NCI-H1092 (cell line): Measurements from ENCODE around the gene ZC3H6.
"Not testable (repeated sequence)": the region's sequence is repeated elsewhere in the genome, so short reads cannot be mapped to it uniquely, and the experiment has no call there.

Source experiments
- DNase-seq: peaks from one replicate; lab custom pipeline; 2025; lab: John Stamatoyannopoulos, UW

The ZC3H6 gene

DNA sequence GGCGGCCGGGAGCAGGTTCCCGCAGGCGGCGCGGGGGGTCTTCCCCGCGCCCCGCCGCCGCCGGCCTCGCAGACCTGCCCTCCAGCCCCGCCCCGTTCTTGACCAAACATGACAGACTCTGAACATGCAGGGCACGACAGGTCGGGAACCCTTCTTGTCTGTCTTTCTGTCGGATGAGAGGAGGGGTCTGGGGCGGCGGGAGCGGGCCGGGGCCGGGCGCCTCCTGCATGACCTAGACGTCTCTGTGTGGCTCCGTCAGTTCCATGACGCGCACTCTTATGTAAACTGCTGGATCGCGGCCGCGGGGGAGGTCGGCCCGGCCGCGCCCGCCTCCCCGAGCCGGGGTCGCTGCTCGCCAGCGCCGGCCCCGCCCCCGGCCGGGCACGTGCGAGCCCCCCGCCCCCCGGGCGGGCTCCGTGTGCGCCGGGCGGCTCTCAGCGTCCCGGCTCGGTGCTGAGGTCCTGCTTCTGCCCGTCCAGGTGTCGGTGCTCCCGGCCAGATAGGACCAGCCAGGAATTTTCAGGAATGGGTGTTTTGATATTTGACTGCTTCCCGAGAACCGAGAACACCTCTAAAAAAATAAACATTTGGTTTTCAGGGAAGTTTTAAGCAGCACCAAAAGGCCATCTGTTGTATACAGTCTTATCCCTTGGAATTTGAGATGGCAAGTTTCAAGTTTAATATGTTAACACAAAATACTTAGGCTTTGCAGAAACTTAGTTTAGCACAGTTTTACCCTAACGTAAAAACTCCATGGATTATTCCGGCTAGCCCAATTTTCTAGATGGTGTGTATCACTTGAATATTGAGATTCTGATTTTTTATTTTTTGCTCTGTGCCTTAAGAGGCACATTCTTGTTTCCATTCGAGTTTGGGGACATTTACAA, 733 bp downstream of the ZC3H6 start:
- DNase-seq: peak; percentile 72

DNA sequence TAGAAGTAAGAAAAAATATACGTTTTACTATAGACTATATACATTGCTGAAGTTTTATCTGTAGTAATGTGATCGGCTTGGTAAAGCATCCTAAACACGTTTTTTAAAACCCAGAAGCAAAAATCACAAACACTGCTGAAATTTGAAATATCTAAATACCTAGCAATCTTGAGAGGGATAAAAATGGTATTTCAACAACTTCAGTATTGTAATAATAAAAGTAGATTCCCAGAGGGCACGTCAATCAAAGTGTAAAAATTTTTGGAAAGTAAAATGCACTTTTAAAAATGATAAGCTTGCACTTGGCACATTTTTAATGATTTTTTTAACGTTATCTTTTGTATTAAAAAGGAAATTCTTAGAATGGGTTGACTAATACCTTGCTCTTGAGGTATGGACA, 1.6 kb downstream of the ZC3H6 start:
- DNase-seq: no peak

DNA sequence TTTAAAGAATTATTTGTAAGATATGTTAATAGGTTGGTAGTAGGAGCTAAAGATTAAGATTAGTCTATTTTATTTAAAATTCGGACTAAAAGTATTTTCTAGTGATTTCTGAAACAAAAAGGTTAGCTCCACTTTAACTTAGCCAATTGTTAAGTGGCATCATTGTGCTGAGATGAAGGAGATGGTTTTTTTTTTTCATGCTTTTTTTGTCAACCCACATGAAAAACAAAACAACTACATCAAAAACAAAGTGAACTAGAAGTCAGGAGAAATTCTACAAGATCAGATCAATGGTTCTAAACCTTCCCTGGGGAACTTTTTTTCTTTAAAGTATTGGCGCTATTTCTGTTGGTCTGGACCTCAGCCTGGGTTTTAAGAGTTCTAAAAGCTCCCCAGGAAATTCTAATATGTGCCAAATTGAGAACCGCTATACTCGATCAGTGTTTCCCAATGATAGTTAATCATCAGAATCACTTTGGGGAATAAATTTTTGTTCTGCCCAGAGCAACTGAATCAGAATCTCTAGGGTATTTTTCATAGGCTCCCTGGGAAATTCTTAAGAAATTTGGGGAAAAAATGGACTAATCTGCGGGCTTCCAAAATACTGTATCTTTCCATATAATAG, 2.3 kb downstream of the ZC3H6 start:
- DNase-seq: no peak

DNA sequence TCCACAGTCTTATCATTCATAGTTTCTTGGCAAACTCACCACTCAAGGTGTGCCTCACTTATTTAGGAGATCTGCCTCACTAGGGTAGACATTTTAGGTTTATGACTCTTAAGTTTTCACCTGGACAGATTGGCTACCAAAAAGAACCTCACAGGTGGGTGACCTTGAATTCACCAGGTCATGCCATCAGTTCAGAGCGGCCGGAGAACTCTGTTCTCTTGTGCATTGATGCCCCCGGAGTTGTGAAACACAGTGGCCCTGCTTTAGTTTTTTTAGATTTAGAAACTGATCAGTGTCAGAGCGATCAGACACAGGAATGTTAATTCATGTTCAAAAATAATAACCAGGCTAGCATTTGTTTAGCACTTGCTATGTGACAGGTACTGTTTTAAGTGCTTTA, 6.7 kb downstream of the ZC3H6 start:
- DNase-seq: not testable (repeated sequence)

DNA sequence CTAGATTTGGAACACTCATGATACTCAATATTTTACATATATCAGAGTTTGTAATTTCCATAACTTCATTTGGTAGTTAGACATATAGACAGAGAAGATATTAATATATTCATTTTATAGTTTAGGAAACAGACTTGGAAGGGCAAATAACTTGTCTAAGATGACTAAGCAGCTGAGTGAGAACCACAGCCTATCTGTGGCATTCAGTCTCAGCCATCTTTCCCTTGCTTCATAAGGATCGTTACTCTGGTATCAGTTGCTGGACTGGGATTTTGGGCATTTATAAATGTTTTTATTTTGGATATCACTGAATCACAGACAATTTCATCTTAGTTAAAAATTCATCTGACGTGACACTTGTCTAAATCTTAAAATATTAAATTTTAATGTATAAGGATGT, 8.1 kb downstream of the ZC3H6 start:
- not testable (repeated sequence) for DNase-seq

DNA sequence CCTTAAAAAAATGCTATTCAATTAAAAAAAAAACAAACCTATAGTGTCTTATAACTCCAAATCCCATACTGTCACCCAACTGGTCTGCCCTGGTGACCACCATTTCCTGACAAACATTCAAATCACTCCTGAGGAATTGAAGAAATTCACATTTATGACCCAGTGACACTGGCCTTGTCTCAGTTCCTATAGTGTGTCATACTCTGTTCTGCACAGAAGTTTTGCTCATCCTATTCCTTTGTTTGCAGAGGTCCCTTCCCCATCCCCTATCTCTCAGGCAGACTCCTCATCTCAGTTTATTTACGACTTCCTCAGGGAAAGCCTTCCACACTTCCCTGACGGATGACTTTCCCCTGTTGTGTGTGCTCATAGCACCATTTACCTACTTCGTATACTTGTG, 14.7 kb downstream of the ZC3H6 start:
- no peak for DNase-seq

DNA sequence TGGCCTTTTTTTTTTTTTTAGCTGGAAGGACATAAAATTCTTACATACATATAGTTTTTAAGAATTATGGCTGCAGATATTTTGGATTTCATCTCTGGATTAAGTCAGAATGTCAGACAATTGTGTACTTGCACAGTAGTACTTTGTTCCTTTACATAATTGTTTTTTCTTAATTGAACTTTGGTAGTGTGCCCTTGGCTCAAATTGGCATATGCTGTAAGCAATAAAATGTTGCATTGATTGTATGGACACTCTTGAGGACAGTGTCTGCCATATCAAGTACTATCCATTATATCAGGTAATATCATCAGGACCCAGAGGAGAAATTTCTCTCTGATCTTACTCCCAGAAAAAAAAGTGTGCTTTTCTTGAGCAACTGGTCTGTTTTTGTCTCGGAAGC, 15.3 kb downstream of the ZC3H6 start:
- no peak for DNase-seq

DNA sequence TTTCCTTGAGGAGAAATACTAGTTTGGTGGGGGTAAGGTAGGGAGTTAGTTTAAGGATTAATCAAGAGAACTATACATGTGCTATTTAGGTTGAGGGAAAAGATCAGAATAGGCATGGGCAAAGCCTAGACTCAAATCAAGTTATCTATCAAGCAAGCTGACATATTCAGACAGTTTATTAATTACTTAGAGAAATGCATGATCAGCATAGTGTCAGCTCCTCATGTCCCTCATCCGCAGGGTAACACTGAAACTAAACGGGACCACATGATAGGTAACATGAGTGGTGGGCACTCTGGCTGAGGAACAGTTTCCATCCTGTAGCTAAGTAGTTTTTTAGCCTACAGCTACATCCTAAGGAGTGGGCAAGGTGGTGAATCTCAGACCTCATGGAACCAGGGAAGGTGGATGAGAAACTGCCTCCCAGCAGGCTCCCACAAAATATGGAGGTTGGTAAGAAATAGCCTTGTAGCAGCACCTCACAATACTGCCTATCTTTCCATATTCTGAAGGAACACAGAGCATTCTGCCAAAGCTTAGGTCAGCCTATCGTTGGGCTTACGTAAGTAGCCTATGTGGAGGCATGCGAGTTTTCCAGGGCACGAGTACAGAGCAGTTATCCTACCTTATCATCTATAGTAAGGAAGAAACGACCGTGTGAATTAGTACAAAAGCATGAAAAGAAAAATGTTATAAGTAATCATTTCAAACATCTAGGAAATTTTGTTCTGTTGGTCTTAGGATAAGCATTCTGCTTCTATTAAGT, 18.4 kb downstream of the ZC3H6 start:
- no peak for DNase-seq

DNA sequence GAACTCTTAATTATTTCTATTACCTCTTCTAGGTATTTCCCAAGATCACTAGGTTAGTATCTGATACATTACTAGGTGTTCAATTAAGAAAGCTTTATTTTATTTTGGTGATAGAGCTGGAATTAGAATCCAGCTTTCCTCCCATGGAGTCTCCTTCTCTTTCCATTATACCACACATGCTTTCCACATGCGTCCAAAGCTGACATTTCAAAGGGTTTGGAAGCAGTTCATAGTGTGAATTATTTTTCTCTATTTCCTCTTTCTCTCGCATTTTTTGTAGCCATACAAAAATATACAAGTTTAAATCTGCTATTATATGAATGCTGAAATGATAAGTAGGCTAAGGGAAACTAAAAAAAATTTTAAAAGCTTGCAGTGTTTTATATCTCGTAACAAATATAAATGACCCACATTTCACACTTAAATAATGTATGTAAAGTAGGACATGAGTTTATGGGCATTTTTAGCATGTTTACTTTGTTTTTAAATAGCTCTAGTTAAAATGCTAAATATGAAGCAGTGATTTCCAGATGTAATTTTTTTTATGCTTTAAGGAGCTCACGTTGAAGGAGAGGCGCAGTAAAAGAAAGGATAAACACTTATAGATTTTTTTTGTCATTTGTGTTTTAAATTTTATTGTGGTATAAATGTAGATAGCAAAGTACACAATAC, 20.1 kb downstream of the ZC3H6 start:
- DNase-seq: no peak

DNA sequence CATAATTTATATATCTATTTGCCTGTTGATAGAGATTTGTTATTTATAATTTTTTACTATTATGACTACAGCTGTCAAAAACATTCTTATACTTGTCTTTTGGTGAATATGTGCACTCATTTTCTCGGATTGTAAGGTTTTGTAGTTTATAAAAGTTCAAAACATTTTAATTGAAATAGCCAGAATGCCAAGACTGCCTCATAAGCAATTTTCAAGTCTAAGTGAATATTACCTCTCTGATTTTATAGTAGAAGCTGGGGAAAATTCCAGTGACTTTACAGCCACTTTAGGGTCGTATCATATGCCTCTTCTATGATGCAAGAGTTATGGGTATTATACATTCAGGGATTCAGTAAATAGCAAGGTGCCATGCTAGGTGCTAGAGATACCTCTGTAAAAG, 21.0 kb downstream of the ZC3H6 start:
- no peak for DNase-seq

DNA sequence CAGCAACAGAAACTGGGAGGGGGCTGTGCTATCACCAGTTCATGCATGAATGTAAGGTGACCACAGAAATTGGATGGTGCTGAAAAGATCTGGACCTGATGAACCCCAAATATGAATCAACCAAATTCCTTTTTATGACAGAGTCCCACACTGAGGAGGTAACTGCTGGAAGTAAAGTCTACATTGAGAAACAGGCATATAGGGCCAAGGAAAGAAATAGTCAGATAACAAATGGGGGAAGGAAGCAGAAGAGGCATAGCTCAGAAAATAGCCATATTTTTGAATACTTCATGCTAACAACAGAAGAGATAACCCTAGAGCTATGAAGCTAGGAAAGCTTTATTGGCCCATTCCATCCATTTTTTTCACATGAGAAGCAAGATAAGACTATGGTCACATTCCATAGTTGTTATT, 25.8 kb downstream of the ZC3H6 start:
- no peak for DNase-seq

DNA sequence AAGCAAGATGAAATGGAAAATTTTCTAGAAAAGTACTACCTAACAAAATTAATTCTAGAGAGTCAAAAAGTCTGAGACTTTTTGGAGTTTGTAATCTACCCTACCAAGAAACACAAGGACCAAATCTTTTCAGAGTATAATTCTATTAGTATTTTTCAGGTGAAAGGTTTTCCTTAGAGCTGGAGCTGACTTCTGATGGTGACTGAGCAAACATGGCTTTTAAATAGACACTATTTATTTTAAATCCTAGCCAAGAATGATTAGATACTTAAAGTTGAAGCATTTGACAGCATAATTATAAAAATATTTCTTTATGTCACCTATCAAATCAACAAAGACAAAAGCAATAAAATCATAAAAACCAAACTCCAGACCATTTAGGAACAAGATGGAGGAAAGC, 26.6 kb downstream of the ZC3H6 start:
- no peak for DNase-seq

DNA sequence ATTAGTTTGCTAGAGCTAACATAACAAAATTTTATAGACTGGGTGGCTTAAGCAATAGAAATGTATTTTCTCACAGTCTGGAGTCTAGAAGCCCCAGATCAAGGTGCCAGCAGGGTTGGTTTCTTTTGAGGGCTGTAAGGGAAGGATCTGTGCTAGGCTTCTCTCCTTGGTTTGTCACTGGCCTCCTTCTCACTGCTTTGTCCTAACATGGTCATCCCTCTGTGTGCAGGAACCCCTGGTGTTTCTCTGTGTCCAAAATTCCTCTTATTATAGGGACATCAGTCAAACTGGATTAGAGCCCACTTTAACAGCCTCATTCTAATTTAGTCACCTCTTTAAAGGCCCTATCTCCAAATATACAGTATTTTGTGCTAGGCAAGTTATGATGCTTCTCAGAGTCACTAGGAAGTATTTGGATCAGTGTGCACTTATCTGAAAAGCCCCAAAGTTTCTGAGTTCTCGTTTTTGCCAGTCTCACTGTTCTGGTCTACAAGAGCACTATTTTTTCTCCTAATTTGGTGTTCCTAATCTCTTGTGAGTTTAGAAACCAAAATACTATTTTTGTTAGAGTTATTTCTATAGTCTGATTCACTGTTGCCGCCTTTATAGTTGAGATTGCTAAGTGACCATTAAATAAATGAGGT, 29.0 kb downstream of the ZC3H6 start:
- no peak for DNase-seq

DNA sequence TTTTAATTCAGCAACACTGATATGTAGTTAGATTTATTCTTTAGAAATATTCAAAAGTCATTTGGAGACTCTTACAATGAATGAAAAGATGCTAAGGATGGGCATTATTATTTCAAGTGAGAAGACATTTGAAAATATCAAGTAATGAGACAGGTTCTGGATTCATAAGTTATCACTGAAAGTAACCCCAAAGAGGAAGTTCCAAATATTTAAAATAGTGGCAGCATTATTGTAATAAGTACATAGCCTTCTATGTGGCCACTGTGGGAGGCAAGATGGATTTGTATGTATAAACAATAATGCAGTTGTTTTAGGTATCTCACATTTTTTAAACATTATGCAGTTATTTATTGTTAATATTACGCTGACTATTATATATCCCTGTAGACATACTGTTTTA, 29.7 kb downstream of the ZC3H6 start:
- no peak for DNase-seq

DNA sequence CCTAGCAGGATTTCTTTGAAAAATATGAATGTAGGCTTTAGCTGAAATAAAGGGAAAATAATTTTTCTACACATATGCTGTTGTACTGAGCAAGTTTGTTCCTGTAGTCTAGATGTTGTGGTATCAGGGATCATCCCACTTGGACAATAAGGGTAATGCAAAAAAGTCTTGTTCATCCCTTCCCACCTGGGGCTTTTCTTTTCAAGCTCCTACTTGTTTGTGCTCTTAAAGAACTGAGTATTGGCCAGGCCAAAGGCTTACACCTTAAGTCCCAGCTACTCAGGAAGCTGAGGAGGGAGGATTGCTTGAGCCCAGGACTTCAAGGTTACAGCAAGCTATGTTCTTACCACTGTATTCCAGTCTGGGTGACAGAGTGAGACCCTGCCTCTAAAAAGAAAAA, 35.5 kb downstream of the ZC3H6 start:
- no peak for DNase-seq

DNA sequence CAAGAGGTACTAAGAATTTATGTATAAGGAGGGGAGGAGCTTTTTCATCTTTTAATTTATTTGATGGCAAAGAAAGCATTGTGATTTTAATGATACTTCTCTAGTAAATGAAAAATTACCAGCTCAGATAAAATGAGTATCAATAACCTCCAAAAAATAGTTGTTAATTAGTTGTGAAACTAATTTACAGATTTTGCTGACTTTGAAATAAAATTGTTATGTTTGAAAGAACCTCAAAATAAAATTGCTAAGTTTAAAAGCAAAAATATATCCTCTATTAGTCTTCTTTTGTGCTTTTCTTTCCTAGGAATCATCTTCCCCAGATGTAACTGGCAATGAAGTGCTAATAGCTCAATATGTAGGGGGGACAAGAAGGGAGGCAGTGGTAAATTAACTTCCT, 36.5 kb downstream of the ZC3H6 start:
- DNase-seq: no peak

DNA sequence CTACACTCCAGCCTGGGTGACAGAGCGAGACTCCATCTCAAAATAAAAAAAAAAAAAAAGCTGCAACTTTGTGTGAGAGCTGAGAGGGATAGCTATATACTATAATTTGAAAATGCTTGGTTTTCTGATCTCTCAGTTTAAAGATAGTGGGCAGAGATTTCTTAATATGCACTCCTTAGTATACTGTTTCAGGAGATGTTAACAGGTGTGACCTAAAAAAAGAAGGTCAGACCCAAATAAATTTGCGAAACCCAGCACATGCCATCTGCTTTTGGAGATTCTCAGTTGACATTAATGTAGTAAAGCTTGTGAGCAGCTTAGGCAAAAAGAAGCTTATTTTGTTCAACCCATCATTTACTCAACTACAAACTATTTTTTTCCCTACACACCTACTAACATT, 37.4 kb downstream of the ZC3H6 start:
- no peak for DNase-seq

DNA sequence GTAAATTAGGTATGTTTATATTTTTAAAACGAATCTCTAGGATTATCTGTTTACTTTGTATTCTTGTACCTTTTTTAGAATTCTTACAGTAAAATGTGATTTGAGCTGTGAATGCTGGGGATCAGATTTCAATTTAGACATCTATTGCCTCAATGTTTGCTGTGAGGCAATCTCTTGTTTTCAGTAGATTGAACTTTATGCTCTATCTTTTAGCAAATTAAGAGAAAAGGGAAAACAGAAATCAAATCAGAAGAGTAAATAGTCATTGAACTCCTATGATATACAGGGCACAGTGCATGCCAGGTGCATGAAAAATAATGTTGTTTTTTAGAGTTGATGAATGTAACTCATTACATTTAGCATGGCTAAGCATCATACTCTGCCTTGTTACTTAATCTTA, 39.5 kb downstream of the ZC3H6 start:
- DNase-seq: no peak

DNA sequence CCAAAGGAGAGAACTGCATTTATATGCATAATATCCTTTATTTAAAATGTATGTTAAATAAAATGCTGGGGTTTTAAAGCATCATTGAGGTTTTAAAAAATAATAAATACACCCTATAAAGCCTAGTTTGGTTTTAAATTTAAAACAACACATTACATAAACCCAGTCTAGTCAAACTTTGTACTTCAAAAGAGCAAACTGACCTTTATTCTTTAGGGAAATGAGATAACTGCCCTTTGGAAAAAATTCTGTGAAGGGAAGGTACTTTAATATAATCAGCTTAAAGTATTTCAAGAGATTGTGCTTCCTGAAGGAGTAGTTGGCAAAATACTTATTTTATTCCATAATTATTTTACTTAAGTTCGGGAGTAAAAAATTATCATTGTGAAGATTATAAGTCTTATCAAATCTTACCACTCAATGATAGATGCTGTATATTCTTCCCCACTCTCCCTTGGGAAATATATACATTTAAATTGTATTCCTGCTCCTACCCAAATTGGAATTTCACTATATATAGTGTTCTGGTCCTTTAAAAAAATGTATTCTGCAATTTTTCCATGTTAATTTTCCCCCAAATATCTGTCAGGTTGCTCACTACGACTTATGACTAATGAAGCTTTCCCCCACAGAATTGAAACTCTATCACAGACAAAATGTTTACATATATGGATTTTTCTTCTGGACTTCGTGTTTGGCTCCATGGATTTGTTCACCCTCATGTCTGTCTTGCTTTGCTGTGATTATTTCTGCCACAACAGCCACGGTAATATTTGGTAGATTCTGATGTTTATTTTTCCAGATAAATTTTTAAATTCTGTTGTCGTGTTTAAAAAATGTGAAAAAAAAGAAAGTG, 42.1 kb downstream of the ZC3H6 start:
- DNase-seq: no peak

DNA sequence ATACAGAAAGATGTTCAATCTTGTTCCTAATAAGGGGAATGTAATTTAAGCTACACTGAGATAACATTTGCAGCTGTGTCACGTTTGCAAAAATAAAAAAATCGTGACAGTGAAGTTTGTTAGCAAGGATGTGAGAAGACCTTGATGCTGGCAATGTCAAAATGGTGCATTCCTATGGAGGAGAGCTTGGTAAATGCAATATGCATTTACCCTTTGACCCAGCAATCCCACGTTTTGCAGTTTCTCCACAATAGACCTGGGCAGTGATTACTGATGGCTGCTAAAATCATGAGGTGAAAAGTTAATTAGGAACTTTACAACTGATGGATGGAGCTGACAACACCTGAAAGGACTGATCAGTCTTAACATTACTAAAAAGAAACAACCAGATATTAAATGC, 43.1 kb downstream of the ZC3H6 start:
- DNase-seq: no peak
